BLaER1 treated with 17β-estradiol and CSF1 and Interleukin-3, amounts not matched to agents 10 nM and 100 nM (cell line): Measurements from ENCODE around the gene DLG2.

Experiments
- H3K27ac ChIP-seq, 11 experiments: shearing (Covaris generic); formaldehyde crosslinking; 2 replicates each; pipeline ENCODE4 v1.8.1; 2022
- H3K27me3 ChIP-seq, 11 experiments: shearing (Covaris generic); formaldehyde crosslinking; 2 replicates each; pipeline ENCODE4 v1.8.1; 2022
- H3K36me3 ChIP-seq, 11 experiments: shearing (Covaris generic); formaldehyde crosslinking; 2 replicates each; pipeline ENCODE4 v1.8.1; 2022
- H3K4me1 ChIP-seq, 10 experiments: shearing (Covaris generic); formaldehyde crosslinking; 2 replicates each; pipeline ENCODE4 v1.8.1; 2022
- H3K4me2 ChIP-seq, 11 experiments: shearing (Covaris generic); formaldehyde crosslinking; 2 replicates each; pipeline ENCODE4 v1.8.1; 2022
- H3K4me3 ChIP-seq, 10 experiments: shearing (Covaris generic); formaldehyde crosslinking; 2 replicates each; pipeline ENCODE4 v1.8.1; 2022
- H3K9ac ChIP-seq, 11 experiments: shearing (Covaris generic); formaldehyde crosslinking; 2 replicates each; pipeline ENCODE4 v1.8.1; 2022
- H3K9me3 ChIP-seq, 11 experiments: shearing (Covaris generic); formaldehyde crosslinking; replicated peaks in 1 of 11; 2 replicates each; pipeline ENCODE4 v1.8.1; 2022
- H4K20me1 ChIP-seq, 11 experiments: shearing (Covaris generic); formaldehyde crosslinking; 2 replicates each; pipeline ENCODE4 v1.8.1; 2022
- Cebpa-rat ChIP-seq, 11 experiments: shearing (Covaris generic); IDR thresholded peaks; 2 replicates each; pipeline ENCODE4 v1.8.1; 2022

DLG2 gene

GRCh38 chr11:83677730-83678129 lies 1949.4 kb downstream of the DLG2 start:
- no peak overlapping the region for H3K27ac ChIP-seq
- H3K9ac ChIP-seq, result no peak overlapping the region
- H3K4me2 ChIP-seq, result no peak overlapping the region
- no peak for TF ChIP-seq Cebpa-rat (IDR thresholded peaks at IDR 0.05)
- H3K36me3 ChIP-seq, result no peaks in the 10 kb centered on the region
- H4K20me1 ChIP-seq, result no peaks in the 10 kb centered on the region
- no peaks in the 10 kb centered on the region for H3K27me3 ChIP-seq
- no peak overlapping the region for H3K4me3 ChIP-seq
- no peaks in the 10 kb centered on the region for H3K4me1 ChIP-seq
- no peaks in the 10 kb centered on the region for H3K9me3 ChIP-seq

GRCh38 chr11:83676056-83676601 lies 1951.0 kb downstream of the DLG2 start:
- no peaks in the 10 kb centered on the region for H3K4me1 ChIP-seq
- no peak for TF ChIP-seq Cebpa-rat (IDR thresholded peaks at IDR 0.05)
- no peaks in the 10 kb centered on the region for H3K9me3 ChIP-seq
- H3K4me3 ChIP-seq, result no peak overlapping the region
- no peak overlapping the region for H3K27ac ChIP-seq
- H3K9ac ChIP-seq, result no peak overlapping the region
- no peaks in the 10 kb centered on the region for H4K20me1 ChIP-seq
- no peaks in the 10 kb centered on the region for H3K27me3 ChIP-seq
- no peak overlapping the region for H3K4me2 ChIP-seq
- H3K36me3 ChIP-seq, result no peaks in the 10 kb centered on the region

- H3K4me1 ChIP-seq, result no peaks in the 10 kb centered on the region
- TF ChIP-seq Cebpa-rat (IDR thresholded peaks at IDR 0.05), result no peak
- no peak overlapping the region for H3K4me2 ChIP-seq
Measured at GRCh38 chr11:83674102-83674896, 1952.8 kb downstream of the DLG2 start.

GRCh38 chr11:83671289-83671688 lies 1955.9 kb downstream of the DLG2 start:
- no peaks in the 10 kb centered on the region for H3K36me3 ChIP-seq
- H3K9ac ChIP-seq, result no peak overlapping the region
- no peaks in the 10 kb centered on the region for H3K9me3 ChIP-seq
- H3K4me3 ChIP-seq, result no peak overlapping the region
- no peaks in the 10 kb centered on the region for H4K20me1 ChIP-seq
- H3K27me3 ChIP-seq, result no peaks in the 10 kb centered on the region
- H3K4me2 ChIP-seq, result no peak overlapping the region
- H3K4me1 ChIP-seq, result no peaks in the 10 kb centered on the region
- H3K27ac ChIP-seq, result no peak overlapping the region
- no peak for TF ChIP-seq Cebpa-rat (IDR thresholded peaks at IDR 0.05)

More at GRCh38 chr11:83674102-83674896, 1952.8 kb downstream of the DLG2 start:
- Histone ChIP-seq H3K27me3 (no peaks in the 10 kb centered on the region), H3K4me3 (no peak overlapping the region), H3K9me3 (no peaks in the 10 kb centered on the region), H3K9ac (no peak overlapping the region), H3K36me3 (no peaks in the 10 kb centered on the region), H4K20me1 (no peaks in the 10 kb centered on the region), H3K27ac (no peak overlapping the region)

GRCh38 chr11:83666149-83666548 lies 1961.0 kb downstream of the DLG2 start:
- Histone ChIP-seq H3K36me3 (no peaks in the 10 kb centered on the region), H3K4me2 (no peak overlapping the region), H3K4me3 (no peak overlapping the region), H3K9me3 (no peaks in the 10 kb centered on the region), H4K20me1 (no peaks in the 10 kb centered on the region), H3K27ac (no peak overlapping the region), H3K4me1 (no peaks in the 10 kb centered on the region), H3K9ac (no peak overlapping the region), H3K27me3 (no peaks in the 10 kb centered on the region)
- no peak for TF ChIP-seq Cebpa-rat (IDR thresholded peaks at IDR 0.05)

- Histone ChIP-seq H3K4me2 (no peak overlapping the region), H4K20me1 (no peaks in the 10 kb centered on the region), H3K27ac (no peak overlapping the region), H3K9ac (no peak overlapping the region), H3K4me3 (no peak overlapping the region), H3K4me1 (no peaks in the 10 kb centered on the region), H3K27me3 (no peaks in the 10 kb centered on the region), H3K36me3 (no peaks in the 10 kb centered on the region), H3K9me3 (no peaks in the 10 kb centered on the region)
- TF ChIP-seq Cebpa-rat (IDR thresholded peaks at IDR 0.05), result no peak
Measured at GRCh38 chr11:83663988-83664387, 1963.2 kb downstream of the DLG2 start.

- TF ChIP-seq Cebpa-rat (IDR thresholded peaks at IDR 0.05), result no peak
- Histone ChIP-seq H4K20me1 (no peaks in the 10 kb centered on the region), H3K9me3 (no peaks in the 10 kb centered on the region), H3K4me2 (no peak overlapping the region), H3K36me3 (no peaks in the 10 kb centered on the region), H3K9ac (no peak overlapping the region), H3K27me3 (no peaks in the 10 kb centered on the region), H3K4me3 (no peak overlapping the region), H3K27ac (no peak overlapping the region), H3K4me1 (no peaks in the 10 kb centered on the region)
Measured at GRCh38 chr11:83663446-83663845, 1963.7 kb downstream of the DLG2 start.

- H3K9me3 ChIP-seq, result no peaks in the 10 kb centered on the region
- H3K4me1 ChIP-seq, result no peaks in the 10 kb centered on the region
- no peak overlapping the region for H3K27ac ChIP-seq
- H3K4me3 ChIP-seq, result no peak overlapping the region
- no peaks in the 10 kb centered on the region for H4K20me1 ChIP-seq
- no peak overlapping the region for H3K9ac ChIP-seq
- H3K36me3 ChIP-seq, result no peaks in the 10 kb centered on the region
- no peak for TF ChIP-seq Cebpa-rat (IDR thresholded peaks at IDR 0.05)
- H3K4me2 ChIP-seq, result no peak overlapping the region
- H3K27me3 ChIP-seq, result no peaks in the 10 kb centered on the region
Measured at GRCh38 chr11:83662494-83662893, 1964.7 kb downstream of the DLG2 start.

GRCh38 chr11:83661491-83662350 lies 1965.4 kb downstream of the DLG2 start:
- no peaks in the 10 kb centered on the region for H3K36me3 ChIP-seq
- H3K27me3 ChIP-seq, result no peaks in the 10 kb centered on the region
- no peak overlapping the region for H3K27ac ChIP-seq
- H3K9me3 ChIP-seq, result no peaks in the 10 kb centered on the region
- H3K4me1 ChIP-seq, result no peaks in the 10 kb centered on the region
- H3K4me3 ChIP-seq, result no peak overlapping the region
- no peak overlapping the region for H3K9ac ChIP-seq
- no peak for TF ChIP-seq Cebpa-rat (IDR thresholded peaks at IDR 0.05)
- no peaks in the 10 kb centered on the region for H4K20me1 ChIP-seq
- no peak overlapping the region for H3K4me2 ChIP-seq
